HepG2 (cell line): ENCODE results near the gene UBQLN4. TPM values are rescaled to one million over a fixed set of nuclear protein-coding genes. Genes with fewer than 3 reads are reported as not detected.

ENCODE experiments used
- AKAP8 ChIP-seq: sonication (generic); formaldehyde crosslinking; IDR thresholded peaks from 2 replicates; pipeline ENCODE4 v1.5.1; 2020; ENCODE audit warnings: mild to moderate bottlenecking, missing genetic modification reagents
- ARNTL ChIP-seq: sonication (generic); formaldehyde crosslinking; IDR thresholded peaks from 2 replicates; pipeline ENCODE4 v1.4.0; 2020; ENCODE audit warnings: mild to moderate bottlenecking, missing genetic modification reagents
- CBX5 ChIP-seq: sonication (generic); formaldehyde crosslinking; IDR thresholded peaks from 2 replicates; pipeline ENCODE4 v1.4.0; 2020; ENCODE audit warnings: missing genetic modification reagents, borderline replicate concordance
- HOXD1 ChIP-seq: sonication (generic); formaldehyde crosslinking; IDR thresholded peaks from 2 replicates; pipeline ENCODE4 v1.5.0; 2020; ENCODE audit warnings: missing genetic modification reagents
- KLF6 ChIP-seq: IDR thresholded peaks from 2 replicates; pipeline ENCODE4 v1.8.0; 2016; ENCODE audit warnings: missing biosample characterization, missing genetic modification reagents
- MAZ ChIP-seq, 2 experiments: sonication (generic) in 1 of 2; formaldehyde crosslinking in 1 of 2; IDR thresholded peaks; 2 replicates each; pipeline versions ENCODE4 v1.5.0 to v1.6.1; 2012 to 2020; ENCODE audit warnings: low read depth in 2 of 2, mild to moderate bottlenecking in 2 of 2, borderline replicate concordance in 1 of 2, improper control_type of control experiment in 1 of 2, low read length in 1 of 2, missing genetic modification reagents in 1 of 2, moderate library complexity in 1 of 2
- MXI1 ChIP-seq: IDR thresholded peaks from 3 replicates; pipeline ENCODE4 v1.6.1; 2012; ENCODE audit warnings: low read depth, low read length, inconsistent platforms, borderline replicate concordance
- NFYC ChIP-seq: IDR thresholded peaks from 2 replicates; pipeline ENCODE4 v1.6.1; 2016; ENCODE audit warnings: missing genetic modification reagents, missing compliant biosample characterization
- PRPF4 ChIP-seq: fragments of 200-400 bp; formaldehyde crosslinking; IDR thresholded peaks from 2 replicates; pipeline ENCODE4 v1.6.1; 2016; ENCODE audit warnings: low read length, low read depth; ENCODE audit not compliant: poor library complexity, severe bottlenecking
- SIN3A ChIP-seq: IDR thresholded peaks from 2 replicates; pipeline ENCODE4 v1.6.1; 2011; ENCODE audit warnings: low read depth, mild to moderate bottlenecking, control low read depth, low read length, borderline replicate concordance
- TARDBP ChIP-seq: sonication (generic); formaldehyde crosslinking; IDR thresholded peaks from 2 replicates; pipeline ENCODE4 v1.8.0; 2022; ENCODE audit warnings: mild to moderate bottlenecking, missing genetic modification reagents
- ZFYVE20 ChIP-seq: sonication (generic); formaldehyde crosslinking; IDR thresholded peaks from 2 replicates; pipeline ENCODE4 v1.8.0; 2023; ENCODE audit warnings: low read depth, mild to moderate bottlenecking, moderate library complexity, missing genetic modification reagents, borderline replicate concordance
- ZNF225 ChIP-seq: sonication (generic); formaldehyde crosslinking; IDR thresholded peaks from 2 replicates; pipeline ENCODE4 v1.4.0; 2020; ENCODE audit warnings: mild to moderate bottlenecking, missing genetic modification reagents
- ZNF230 ChIP-seq: sonication (generic); formaldehyde crosslinking; IDR thresholded peaks from 2 replicates; pipeline ENCODE4 v1.4.0; 2020; ENCODE audit warnings: mild to moderate bottlenecking, missing genetic modification reagents
- ZNF337 ChIP-seq: sonication (generic); formaldehyde crosslinking; IDR thresholded peaks from 2 replicates; pipeline ENCODE4 v1.5.1; 2020; ENCODE audit warnings: missing genetic modification reagents, low read depth, mild to moderate bottlenecking, borderline replicate concordance
- ZNF614 ChIP-seq: IDR thresholded peaks from 2 replicates; pipeline ENCODE4 v1.6.1; 2018; ENCODE audit warnings: missing biosample characterization, missing genetic modification reagents, inconsistent platforms, borderline replicate concordance
- ZNF703 ChIP-seq: sonication (generic); formaldehyde crosslinking; IDR thresholded peaks from 2 replicates; pipeline ENCODE4 v1.5.1; 2020; ENCODE audit warnings: missing genetic modification reagents, mild to moderate bottlenecking, moderate library complexity, borderline replicate concordance
- ZNF775 ChIP-seq: sonication (generic); formaldehyde crosslinking; IDR thresholded peaks from 2 replicates; pipeline ENCODE4 v1.4.0; 2020; ENCODE audit warnings: missing genetic modification reagents, mild to moderate bottlenecking, moderate library complexity, borderline replicate concordance
- ZNF850 ChIP-seq: sonication (generic); formaldehyde crosslinking; conservative IDR thresholded peaks from 2 replicates; pipeline ENCODE4 v1.9.0; 2021; ENCODE audit warnings: mild to moderate bottlenecking, missing genetic modification reagents
- polyA plus RNA-seq, 8 experiments: library from polyadenylated mRNA; depleted of rRNA in 3 of 8; stranded (reverse) in 7 of 8; unstranded in 1 of 8; fragments of >200 nt; fragmentation: Illumina TruSeq in 4 of 8; extraction: Trizol in 4 of 8; gene quantifications; 2 replicates each; pipeline versions ENCODE4 v1.2.1 to v1.2.3, GENCODE V29; 2011 to 2016; ENCODE audit warnings: low read depth in 4 of 8, missing spikeins in 1 of 8, mixed read lengths in 1 of 8; ENCODE audit not compliant: insufficient read depth in 1 of 8
- total RNA-seq, 5 experiments: library from RNA; depleted of rRNA; stranded (reverse); fragments of >200 nt; fragmentation: Illumina TruSeq; extraction: Trizol; gene quantifications; 2 replicates each; pipeline ENCODE4 v1.2.3, GENCODE V29; 2016; ENCODE audit warnings: low read depth in 1 of 5
- TF ChIP-seq, protein P1 (sequence below): sonication (generic); formaldehyde crosslinking; IDR thresholded peaks from 2 replicates; pipeline ENCODE4 v1.5.0; 2020; ENCODE audit warnings: missing genetic modification reagents
- TF ChIP-seq, protein P2 (sequence below): sonication (generic); formaldehyde crosslinking; IDR thresholded peaks from 2 replicates; pipeline ENCODE4 v1.8.0; 2022; ENCODE audit warnings: low read depth, missing genetic modification reagents
- TF ChIP-seq, protein P3 (sequence below): sonication (generic); formaldehyde crosslinking; IDR thresholded peaks from 2 replicates; pipeline ENCODE4 v1.8.0; 2022; ENCODE audit warnings: missing genetic modification reagents, low read depth, mild to moderate bottlenecking, borderline replicate concordance
- TF ChIP-seq, protein P4 (sequence below): sonication (generic); formaldehyde crosslinking; IDR thresholded peaks from 2 replicates; pipeline ENCODE4 v1.4.0; 2020; ENCODE audit warnings: mild to moderate bottlenecking, missing genetic modification reagents

Gene UBQLN4
- total and polyA plus RNA-seq, 2 of the 13 experiments (the other 11 are each of a cell fraction or from before 2014, with no cell fraction given) = 31.5 to 39.8 TPM

DNA sequence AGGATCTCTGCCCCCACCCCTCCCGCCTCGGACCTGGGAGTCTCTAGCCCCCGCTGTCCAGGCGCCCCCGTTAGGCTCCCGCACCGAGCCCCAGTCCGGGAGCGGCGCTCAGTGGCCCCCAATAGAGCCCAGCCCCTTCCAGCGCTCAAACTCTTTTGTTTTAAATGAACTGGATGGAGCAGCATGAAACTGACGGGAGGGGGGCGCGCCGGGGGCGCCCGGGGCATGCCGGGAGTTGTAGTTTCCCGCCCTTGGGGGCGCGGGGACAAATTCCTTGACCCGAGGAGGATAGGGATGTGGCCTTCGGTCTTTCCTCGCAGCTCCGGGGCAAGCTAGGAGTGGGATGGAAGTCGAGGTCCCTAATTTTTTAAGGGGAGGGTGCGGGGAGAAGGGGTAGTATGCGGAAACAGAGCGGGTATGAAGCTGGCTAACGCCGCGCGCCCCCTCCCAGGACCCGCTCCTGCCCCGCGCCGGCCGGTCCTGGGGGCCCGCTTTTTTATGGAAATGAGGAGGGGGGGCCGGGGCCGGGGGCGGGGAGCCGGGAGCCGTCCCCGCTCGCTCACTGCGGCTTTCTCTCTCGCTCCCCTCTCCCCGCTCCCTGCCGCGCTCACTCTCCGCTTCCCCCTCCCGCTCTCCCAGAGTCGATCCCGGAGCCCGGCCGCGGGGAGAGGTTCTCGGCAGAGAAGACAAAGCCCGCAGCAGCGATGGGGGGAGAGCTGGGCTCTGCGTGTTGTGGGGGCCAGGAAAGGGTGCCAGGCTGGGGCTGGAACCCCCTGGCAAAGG, 28.9 kb upstream of the UBQLN4 start, which contains the start of gene MEX3A (continued):
- TF ChIP-seq, protein P1, sequence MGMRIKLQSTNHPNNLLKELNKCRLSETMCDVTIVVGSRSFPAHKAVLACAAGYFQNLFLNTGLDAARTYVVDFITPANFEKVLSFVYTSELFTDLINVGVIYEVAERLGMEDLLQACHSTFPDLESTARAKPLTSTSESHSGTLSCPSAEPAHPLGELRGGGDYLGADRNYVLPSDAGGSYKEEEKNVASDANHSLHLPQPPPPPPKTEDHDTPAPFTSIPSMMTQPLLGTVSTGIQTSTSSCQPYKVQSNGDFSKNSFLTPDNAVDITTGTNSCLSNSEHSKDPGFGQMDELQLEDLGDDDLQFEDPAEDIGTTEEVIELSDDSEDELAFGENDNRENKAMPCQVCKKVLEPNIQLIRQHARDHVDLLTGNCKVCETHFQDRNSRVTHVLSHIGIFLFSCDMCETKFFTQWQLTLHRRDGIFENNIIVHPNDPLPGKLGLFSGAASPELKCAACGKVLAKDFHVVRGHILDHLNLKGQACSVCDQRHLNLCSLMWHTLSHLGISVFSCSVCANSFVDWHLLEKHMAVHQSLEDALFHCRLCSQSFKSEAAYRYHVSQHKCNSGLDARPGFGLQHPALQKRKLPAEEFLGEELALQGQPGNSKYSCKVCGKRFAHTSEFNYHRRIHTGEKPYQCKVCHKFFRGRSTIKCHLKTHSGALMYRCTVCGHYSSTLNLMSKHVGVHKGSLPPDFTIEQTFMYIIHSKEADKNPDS (CRISPR knock-in tag) = no peak
- TF ChIP-seq SIN3A (peak; percentile 76; the same call in 1 of the 2 replicates), PRPF4 (no peak), HOXD1 (CRISPR knock-in tag) (no peak), ZNF230 (CRISPR knock-in tag) (no peak), ARNTL (CRISPR knock-in tag) (no peak), NFYC (no peak), ZNF614 (CRISPR knock-in tag) (no peak), ZNF225 (CRISPR knock-in tag) (no peak), ZNF775 (CRISPR knock-in tag) (no peak), ZNF850 (CRISPR knock-in tag) (peak; percentile 55; the same call in 1 of the 2 replicates), AKAP8 (CRISPR knock-in tag) (no peak), ZNF337 (CRISPR knock-in tag) (no peak), TARDBP (0 out of 2 replicates have a peak, but pooled peaks have one; percentile 28), MXI1 (peak; percentile 87; the same call in 2 of the 3 replicates), MAZ (IDR thresholded peaks at IDR 0.05; ENCODE audit: borderline replicate concordance, low read depth, low read length) (peak; percentile 95), MAZ (CRISPR knock-in tag; IDR thresholded peaks at IDR 0.05; ENCODE audit: low read depth) (peak; percentile 47; the same call in 1 of the 2 replicates), CBX5 (CRISPR knock-in tag) (no peak), ZFYVE20 (CRISPR knock-in tag) (no peak), ZNF703 (no peak), KLF6 (CRISPR knock-in tag) (no peak)
- TF ChIP-seq, protein P2, sequence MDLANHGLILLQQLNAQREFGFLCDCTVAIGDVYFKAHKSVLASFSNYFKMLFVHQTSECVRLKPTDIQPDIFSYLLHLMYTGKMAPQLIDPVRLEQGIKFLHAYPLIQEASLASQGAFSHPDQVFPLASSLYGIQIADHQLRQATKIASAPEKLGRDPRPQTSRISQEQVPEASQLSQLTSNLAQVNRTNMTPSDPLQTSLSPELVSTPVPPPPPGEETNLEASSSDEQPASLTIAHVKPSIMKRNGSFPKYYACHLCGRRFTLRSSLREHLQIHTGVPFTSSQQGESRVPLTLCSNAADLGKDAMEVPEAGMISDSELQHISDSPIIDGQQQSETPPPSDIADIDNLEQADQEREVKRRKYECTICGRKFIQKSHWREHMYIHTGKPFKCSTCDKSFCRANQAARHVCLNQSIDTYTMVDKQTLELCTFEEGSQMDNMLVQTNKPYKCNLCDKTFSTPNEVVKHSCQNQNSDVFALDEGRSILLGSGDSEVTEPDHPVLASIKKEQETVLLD = no peak
- TF ChIP-seq, protein P3, sequence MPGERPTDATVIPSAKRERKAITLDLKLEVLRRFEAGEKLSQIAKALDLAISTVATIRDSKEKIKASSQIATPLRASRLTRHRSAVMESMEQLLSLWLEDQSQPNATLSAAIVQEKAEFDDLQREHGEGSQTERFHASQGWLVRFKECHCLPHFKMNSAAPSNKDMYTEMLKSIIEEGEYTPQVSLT (CRISPR knock-in tag) = no peak
- TF ChIP-seq, protein P4, sequence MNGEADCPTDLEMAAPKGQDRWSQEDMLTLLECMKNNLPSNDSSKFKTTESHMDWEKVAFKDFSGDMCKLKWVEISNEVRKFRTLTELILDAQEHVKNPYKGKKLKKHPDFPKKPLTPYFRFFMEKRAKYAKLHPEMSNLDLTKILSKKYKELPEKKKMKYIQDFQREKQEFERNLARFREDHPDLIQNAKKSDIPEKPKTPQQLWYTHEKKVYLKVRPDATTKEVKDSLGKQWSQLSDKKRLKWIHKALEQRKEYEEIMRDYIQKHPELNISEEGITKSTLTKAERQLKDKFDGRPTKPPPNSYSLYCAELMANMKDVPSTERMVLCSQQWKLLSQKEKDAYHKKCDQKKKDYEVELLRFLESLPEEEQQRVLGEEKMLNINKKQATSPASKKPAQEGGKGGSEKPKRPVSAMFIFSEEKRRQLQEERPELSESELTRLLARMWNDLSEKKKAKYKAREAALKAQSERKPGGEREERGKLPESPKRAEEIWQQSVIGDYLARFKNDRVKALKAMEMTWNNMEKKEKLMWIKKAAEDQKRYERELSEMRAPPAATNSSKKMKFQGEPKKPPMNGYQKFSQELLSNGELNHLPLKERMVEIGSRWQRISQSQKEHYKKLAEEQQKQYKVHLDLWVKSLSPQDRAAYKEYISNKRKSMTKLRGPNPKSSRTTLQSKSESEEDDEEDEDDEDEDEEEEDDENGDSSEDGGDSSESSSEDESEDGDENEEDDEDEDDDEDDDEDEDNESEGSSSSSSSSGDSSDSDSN (CRISPR knock-in tag) = peak; percentile 66
